ENCODE measurements around the gene PEX14. TPM values are rescaled to one million over a fixed set of nuclear protein-coding genes. Genes with fewer than 3 reads are reported as not detected.
A peak's percentile ranks its signal among the peaks of the same experiment; 100 is the strongest.

PEX14 gene
- polyA plus RNA-seq, 3 donors, result 22.7 to 26.6 (median 26.1) TPM

DNA sequence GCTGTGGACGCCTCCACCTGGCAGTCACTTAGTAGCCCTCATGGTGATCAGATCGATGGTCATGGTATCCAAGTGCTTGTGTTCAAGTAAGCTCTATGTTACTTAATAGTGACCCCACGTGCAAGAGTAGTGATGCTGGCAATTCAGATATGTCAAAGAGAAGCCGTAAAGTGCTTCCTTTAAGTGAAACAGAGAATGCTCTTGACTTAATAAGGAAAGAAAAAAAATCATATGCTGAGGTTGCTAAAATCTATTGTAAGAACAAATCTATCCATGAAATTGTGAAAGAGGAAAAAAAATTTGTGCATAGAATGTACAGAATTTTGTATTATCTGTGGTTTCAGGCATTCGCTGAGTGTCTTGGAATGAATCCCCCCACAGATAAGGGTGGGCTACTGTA is 113.9 kb downstream of the PEX14 start:
- DNase-seq, result no peak

DNA sequence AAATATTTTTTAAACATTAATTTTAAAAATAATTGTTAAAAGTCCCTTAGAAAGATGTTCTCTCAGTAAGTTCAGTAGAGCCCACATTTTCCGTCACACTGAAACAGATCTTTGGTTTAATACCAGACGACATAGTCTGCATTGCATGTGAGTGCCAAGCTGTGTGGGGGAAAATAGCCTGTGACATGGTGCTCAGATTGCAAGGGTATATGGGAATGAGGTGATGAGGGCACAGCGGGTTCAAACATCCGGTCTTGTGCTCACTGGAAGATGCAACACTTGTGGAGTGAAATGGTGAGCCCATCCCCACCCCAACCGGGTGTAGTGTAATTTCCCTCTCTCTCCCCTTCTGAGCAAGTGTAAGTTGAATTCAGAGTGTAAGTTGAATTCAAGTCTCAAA is 114.3 kb downstream of the PEX14 start:
- no peak for DNase-seq

DNA sequence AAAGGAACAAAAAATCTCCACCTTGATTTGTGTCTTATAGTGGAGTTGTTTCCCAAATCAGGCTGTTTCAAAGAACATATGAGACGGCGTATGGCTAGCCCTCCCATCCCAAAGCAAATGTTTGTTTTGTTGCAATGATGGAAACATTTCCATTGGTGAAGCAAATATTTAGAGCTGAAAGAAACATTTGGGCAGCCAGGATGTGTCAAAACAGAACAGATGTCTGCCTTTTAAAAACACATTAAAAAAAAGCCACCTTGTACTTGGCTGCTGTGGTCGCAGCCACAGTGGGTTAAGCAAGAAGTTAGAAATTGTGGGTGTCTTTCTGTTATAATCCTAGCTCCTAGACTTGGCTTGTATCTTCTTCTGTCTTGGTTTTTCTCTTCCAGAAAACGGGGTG is 116.3 kb downstream of the PEX14 start:
- DNase-seq, result no peak

DNA sequence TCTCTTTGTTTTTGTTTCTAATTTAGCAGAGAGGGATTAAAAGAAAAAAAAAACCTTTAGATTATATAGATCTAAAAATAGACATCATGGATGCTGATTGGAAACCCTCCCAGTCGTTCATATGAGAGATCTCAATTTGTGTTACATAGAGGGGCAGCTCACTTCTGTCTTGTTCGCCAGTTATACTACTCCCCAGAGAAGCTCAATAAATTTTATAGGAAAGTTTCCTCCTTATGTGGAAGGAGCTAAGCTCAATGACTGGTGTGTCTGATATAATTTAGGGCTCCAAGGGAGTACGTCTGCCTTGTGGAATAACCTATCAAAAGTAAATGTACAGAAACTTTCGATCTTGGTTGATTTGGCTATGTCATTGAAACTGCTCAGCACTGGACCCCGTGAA is 117.6 kb downstream of the PEX14 start:
- peak; percentile 30 for DNase-seq

DNA sequence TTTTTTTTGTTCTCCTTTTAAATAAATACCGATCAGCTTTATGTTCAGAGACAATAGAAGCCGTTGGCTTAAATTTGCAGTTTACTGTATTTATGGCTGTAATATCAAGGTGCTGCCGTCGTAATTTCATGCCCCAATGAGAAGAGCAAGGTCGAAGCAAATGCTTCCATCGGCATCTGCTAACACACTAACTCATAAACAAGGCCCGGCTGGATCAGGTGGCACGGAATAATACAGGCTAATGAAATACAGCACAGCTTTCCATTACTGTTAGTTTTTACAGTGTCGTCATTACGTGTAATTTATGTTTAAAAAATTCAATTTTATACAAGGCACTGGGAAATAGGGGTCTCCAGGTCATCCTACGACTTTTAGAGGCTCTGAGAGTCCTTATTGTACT is 119.0 kb downstream of the PEX14 start:
- no peak for DNase-seq

DNA sequence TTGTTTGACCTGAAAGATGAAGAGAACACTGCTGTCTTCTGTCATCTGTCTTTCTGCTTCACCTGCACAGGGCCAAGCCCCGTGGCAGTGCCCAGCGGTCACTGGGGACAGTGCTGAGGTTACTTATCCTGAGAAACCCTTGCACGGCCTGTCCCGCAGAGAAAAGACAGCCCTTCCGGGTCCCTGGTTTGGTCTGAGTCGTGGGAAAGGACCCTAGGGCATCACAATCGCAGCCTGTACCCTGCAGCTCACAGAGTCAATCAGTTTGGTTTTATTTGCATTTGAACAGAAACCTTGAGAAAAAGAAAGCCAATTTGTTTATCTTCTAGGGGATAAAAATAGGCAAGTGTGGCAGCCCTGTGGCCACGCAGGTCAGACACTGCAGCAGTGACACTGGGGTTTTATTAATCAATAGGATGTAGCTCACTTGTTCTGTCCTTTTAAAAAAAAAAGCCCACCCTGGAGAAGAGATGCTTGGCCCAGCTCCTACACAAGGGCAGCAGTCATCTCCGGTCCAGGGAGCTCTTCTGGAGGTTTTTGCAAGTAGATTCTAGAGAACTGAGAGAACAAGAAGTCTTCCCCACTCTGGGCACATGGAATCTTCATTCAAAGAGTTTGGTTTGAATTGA is 120.0 kb downstream of the PEX14 start:
- DNase-seq, result no peak

DNA sequence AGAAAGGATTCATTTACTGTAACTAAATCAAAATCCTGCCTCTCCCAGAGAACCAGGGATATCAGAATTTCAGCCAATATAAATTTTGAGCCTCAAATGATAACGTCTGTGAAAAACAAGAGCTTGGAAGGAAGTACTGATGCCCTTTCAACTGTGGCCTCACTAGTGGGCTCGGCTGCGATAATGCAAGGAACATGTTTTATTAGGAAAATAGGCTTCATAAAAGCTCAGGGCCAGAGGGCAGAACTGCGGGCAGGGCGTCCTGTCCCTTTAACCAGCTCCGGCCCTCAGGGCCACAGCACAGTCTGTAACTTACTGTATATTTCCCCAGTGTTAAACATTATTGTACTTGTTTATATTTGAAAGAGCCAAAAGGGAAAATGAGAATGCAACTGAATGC is 122.0 kb downstream of the PEX14 start:
- no peak for DNase-seq

DNA sequence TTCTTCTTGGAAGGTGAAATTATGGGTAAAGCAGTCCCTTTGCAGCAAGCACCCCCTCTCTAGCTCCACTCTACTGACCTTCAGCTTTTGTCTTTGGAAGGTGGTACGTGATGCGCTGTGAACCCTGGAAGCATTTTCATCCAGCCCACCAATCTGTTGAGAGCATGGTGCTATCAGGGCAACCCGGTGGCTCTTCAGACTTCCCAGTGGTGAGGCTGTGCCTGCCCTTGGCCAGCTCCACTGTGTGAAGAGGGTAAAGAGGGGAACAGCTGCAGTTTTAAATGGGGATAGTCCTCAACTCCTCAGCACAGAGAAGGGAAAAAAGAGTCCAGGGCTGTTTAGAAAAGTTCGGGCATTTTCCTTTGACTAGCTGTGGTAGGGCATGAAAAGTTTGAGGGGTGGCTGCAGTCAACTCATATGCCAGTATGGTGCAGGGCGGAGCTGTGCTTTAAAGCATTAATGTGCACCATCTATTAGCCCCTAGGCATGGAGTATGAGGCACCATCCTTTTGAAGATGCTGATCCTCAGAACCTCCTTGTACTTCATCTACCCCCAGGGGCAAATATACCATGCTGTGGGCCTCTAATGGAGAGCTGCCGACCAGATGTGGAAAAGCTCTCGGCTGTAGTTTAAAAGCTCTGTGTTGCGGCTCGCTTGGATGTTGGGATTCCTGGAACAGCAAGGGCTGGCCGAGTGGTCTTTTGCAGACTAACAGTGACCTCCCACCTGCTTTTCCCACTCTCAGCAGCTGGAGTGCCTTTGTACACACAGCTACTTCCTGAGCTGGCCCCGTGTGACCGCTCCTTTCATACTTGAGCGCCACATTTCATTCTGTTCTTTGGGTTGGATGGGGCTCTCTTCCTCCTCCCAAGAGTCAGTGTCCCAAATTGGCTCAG is 123.0 kb downstream of the PEX14 start:
- DNase-seq, result no peak

DNA sequence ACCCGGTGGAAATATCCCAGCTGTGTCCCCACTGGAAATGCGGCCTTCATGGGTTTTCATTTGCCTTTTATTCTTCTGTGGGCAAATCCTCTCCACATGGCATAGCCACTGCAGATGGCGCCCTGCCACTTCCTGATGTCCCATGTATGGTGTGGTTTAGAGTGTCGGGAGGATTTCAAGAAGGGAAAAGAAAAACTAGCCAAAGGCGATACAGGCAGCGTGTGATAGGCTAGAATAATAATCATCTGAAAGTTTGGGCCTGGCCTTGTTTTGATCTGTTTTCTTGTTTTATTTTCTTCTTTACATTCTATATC is 123.6 kb downstream of the PEX14 start:
- DNase-seq, result no peak

DNA sequence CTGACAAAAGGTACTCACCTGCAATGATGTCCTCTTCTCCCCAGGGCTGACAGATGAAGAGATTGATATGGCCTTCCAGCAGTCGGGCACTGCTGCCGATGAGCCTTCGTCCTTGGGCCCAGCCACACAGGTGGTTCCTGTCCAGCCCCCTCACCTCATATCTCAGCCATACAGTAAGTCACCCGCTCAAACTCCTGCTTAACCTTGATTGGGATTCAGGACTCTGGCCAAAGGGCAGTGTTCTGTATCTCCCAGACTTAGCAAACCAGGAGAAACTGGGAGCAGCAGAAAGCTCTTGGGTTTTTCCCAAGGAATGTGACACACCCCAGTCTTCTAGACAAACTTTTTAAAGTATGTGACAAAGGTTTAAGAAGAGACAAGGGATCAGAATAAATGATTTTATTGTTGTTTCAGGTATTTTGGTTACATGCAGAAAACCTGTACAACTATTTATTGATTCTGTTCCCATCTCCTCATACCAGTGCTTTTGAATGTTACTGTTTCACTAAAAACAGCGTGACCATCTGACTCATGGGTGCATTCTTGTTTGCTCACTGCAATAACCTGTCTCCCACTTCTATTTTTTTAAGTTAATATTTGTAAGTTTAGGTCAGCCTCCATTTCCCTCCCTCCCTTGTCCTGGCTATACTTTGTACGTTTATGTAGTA is 124.6 kb downstream of the PEX14 start:
- DNase-seq, result no peak

DNA sequence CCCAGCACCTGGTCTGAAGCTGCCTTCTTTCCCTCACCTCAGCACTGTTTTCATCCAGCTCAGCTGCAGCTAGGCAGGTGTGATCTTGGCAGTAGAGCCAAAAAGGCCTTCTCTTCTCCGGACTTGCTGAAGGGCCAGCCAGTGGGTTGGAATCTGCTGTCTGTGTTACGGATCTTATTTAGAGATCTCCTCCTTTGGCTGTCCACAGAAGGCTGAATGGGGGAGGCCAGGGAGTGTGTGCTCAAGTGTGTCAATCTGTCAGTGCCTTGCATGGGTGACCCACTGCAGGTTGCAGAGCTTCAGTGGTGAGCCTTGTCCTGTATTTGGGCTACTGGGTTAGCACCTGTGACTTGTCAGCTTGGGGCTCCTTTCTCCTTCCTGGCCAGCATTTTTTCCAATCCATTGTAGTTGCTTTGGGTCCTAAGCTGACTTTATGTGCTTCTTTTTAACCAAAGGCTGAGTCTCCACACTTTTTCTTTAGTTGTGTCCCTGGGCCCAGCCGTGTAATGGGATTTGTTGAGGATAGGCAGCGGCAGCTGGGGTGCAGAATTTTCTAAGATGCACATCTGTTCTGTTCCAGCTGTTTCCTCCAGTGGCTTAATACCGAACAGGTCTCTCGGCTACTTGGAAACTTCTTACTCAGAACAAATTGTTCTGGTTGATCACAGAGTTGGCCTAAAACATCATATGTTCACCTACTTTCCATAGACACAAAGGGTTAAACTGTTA is 126.8 kb downstream of the PEX14 start:
- peak; percentile 33 for DNase-seq

DNA sequence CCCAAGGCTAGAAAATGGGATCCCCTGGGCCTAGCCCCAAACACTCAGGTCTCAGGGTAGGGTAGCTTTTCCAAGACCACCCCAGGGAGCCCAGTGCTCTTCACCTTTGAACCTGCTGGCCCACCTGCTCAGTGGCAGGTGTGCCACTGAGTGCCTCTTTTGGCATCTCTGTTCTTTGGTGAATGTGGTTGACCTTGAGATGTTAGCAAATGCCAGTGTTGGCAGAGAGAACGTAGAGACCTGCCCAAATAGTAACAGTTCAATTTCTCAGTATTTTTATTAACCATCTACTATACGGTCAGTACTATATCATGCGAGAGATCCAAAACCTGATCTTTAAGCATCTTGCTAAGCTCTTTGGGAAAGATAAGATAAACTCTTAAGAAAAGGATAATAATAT is 128.2 kb downstream of the PEX14 start:
- DNase-seq, result no peak

DNA sequence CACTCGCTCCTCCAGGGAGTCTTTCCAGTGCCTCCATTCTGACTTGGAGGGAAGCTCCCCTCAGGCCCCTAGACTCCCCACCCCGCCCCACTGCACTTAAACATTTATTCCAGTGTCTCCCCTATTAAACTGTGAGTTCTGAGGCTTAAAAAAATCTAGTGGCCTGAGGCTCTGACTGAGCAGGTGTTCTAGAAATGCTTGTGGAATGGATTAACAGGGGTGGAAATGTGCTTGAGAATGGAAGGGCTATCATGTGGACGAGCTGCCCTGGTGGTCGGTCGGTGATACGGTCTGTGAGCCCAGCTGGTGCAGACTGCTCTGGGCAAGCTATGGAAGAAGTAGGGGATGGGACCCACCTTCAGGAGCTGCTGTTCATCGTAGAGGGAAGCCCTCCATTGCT is 130.2 kb downstream of the PEX14 start:
- DNase-seq, result no peak

DNA sequence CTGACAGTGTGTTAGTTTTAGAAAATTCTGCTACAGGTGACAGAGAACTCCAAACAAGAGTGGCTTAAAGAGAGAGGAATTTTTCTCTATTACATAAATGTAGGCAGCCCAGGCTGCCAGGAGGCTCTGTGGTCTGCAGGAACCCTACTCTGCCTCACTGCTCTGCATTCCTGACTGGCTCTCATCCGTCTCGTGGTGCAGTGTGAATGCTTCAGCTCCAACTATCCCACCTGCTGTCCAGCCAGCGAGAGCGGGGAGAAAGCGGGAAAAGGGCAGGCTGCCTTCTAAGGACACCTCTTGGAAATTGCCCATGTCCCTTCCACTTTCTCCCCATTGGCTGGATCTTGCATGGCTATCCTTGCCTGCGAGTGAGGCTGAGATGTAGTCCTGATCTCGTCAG is 131.3 kb downstream of the PEX14 start:
- DNase-seq, result no peak

DNA sequence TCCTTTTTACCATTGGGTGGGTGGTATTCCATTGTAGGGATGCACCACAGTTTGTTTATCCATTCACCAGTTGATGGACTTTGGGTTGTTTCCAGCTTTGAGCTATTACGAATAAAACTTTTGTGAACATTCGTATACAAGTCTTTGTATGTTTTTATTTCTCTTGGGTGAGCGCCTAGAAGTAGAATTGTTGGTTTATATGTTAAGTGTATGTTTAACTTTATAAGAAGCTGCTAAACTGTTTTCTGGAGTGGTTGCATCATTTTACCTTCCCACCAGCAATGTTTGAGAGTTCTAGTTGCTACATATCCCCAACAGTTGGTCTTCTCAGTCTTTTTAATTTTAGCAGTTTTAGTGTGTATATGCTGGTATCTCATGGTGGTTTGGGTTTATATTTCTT is 132.5 kb downstream of the PEX14 start:
- no peak for DNase-seq

DNA sequence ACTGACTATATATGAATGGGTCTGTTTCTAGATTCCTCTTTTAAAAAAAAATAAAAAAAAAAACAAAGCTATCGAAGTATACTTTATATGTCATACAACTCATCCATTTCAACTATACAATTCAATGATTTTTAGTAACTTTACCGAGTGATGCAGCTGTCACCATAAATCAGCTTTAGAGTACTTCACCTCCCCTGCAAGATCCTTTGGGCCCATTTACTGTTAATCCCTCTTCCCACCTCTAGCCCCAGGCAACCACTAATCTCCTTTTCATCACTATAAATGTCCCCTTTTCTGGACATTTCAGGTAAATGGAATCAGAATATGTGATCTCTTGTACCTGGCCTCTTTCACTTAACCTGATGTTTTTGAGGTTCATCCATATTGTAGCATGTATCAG is 133.9 kb downstream of the PEX14 start:
- DNase-seq, result no peak

DNA sequence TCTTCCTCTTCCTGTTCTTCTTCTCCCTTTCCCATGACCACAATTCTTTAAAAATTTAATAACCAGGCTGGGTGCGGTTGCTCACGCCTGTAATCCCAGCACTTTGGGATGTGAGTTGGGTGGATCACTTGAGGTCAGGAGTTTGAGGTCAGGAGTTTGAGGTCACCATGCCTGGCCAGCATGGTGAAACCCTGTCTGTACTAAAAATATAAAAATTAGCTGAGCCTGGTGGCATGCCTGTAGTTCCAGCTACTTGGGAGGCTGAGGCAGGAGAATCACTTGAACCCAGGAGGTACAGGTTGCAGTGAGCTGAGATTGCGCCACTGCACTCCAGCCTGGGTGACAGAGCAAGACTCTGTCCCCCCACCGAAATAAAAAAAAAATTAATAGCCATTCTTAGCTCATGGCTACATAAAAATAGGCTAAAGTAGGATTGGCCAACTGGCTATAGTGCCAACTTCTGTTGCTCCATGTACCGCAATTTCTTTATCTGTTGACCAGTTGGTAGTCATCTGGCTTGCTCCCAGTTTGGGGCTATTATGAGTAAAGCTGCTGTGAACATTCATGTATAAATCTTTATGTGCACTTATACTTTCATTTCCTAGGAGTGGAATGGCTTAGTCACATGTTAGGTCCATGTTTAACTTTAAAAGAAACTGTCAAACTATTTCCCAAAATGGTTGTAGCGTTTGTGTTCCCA is 136.3 kb downstream of the PEX14 start:
- DNase-seq, result no peak

DNA sequence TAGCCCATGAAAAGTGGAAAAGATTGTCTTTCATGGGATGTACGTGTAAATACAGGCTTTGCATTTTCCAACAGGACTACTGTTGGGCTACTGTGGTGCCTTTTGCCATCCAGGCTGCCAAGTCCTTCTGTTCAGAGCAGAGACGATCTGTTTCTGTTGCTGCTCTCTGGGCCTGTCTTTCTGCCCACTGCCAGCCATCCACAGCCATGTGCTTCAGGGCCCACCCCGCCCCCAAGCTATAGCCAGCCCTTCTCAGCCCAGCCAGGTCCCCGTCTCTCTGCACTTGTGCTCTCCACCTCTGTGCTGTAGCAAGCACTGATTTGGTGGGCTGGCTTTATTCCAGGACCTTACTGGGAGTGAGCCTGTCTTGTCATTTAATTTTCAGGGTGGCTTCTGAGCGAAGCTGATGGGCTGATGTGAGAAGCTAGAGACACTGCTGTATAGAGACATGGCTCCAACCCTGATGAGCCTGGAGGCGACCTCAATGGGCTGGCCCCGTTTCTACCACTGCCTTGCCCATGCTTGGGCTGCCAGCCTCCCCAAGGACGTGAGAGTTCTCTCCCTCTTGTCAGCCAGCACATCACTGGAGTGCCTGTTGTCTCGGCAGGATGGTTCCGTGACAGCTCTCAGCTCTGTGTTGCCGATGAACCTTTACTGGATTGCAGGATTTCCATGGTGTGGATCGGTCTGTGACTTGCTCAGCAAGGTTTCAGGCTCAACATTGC is 137.8 kb downstream of the PEX14 start:
- DNase-seq, result no peak

DNA sequence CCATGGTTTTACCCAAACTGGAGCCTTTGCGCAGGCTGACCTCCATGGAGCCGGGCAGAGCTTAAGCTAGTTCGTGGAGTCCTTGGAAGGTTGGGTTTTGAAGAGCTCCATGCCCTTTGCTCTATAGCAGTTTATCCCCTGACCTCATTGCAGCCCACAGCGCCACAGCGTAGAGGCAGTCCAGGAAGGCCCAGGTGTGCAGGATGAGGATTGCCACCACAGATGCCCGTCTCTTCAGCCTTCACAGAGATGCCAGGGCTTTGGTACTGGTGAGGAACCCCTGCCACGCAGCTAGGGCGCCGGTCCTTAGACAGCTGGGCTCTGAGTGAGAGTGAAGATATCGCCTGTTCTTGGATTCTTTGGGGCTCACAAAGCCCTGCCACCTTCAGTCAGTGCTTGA is 138.6 kb downstream of the PEX14 start:
- no peak for DNase-seq

DNA sequence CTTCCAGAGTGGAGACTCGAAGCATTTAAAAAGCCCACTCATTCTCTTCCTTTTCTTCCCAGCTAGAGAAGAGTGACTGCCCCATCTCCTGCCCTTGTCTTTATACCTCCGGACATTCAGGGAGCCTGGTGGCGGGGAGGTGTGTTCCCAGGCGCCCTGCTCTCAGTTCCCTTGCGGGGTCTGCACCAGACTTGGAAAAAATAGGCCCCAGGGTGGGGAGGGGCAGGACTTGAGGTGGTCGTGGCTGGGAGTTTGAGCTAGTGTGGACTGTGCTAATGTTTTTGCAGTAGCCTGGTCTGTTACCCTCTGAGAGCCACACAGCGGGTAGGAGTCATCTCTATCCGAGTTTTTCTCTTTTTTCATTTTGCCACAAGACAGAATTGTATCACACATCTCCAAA is 139.1 kb downstream of the PEX14 start:
- no peak for DNase-seq

All from renal pelvis (tissue), 4 donors.